Activated CD8-positive, alpha-beta memory T cell treated with anti-CD3 and anti-CD28 coated beads for 4 hours (primary cell): Measurements from ENCODE around the gene CCDC150.
"Not testable (repeated sequence)": the region's sequence is repeated elsewhere in the genome, so short reads cannot be mapped to it uniquely, and the experiment has no call there.

Experiments
- DNase-seq, 2 donors: peaks; one replicate each; pipeline ENCODE4 v3.0.0-alpha.2; 2020; ENCODE audit warnings: low read depth in 2 of 2

Gene CCDC150

DNA sequence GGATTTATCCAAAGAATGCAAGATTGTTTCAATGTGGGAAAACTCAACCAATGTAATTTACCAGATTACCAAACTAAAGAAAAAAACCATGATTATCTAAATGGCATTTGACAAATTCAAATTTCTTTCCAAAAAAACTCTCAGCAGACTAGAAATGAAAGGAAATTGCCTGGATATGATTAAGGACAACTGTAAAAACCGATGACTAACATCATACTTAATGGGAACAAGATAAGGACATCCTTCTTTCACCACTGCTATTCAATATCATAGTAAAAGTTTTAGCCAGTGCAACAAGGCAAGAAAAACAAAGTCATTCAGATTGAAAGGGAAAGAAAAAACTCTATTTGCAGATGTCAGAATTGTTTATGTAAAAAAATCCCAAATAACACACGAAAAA, 4.4 kb upstream of the CCDC150 start:
- DNase-seq, result no peak

GRCh38 chr2:196638765-196639164, 750 bp upstream of the CCDC150 start:
- no peak for DNase-seq

DNA sequence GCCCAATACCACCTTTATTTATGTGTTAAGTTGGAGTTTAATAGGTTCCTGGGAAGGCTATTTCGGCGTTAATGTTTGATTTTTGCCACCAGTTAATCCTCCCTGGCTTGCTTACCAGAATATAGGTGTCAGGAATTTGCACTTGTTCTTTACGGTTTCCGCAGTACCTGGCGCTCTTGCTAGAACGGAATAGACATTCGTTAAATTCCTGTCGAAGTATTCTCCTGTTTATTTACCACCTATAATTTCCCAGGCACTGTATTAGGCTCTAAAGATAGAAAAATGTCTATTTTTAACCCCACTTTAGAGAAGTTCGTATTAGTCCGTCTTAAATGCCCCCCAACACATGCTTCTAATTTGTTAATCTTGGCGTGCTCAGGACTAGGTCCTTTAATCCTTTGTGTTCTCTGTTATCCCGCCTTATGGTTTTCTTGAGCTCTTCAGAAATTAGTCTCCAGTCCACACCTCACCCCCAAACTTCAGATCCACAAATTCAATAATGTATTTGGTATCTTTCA, 575 bp downstream of the CCDC150 start:
- DNase-seq, result no peak

- no peak for DNase-seq
These were observed 9.7 kb downstream of the CCDC150 start for GRCh38 chr2:196649202-196649601.

DNA sequence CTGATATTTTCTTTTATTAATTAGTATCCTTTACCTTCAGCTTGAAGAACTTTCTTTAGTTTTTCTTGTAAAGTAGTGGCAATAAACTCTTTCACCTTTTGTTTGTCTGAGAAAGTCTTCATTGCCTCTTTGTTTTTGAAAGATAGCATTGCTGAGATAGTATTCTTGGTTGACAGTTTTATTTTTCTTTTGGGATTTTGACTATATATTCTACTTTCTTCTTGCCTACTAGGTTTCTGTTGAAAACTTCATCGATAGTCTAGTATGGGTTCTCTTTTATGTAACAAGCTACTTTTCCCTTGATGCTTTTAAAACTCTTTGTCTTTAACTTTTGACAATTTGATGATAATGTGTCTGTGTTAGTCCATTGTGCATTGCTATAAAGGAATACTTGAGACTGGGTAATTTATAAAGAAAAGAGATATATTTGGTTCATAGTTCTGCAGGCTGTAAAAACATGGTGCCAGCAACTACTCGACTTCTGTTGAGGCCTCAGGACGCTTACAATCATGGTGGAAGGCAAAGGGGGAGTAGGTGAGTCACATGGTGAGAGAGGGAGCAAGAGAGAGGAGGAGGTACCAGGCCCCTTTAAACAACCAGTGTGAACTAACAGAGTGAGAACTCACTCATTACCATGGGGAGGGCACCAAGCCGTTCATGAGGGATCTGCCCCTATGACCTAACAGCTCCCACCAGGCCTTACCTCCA, 12.0 kb downstream of the CCDC150 start:
- DNase-seq, result no peak

DNA sequence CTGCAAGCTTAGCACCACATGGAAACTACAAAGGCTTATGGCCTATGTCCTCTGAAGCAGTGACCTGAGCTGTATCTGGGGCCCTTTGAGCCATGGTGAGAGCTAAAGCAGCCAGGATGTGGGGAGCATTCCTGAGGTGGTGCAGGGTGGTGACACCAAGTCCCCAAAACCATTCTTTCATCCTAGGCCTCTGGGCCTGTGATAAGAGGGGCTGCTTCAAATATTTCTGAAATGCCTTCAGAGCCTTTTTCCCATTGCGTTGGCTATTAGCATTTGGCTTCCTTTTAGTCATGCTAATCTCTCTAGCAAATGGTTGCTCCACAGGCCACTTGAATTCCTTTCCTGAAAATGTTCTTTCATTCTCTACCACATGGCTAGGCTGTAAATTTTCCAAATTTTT, 13.4 kb downstream of the CCDC150 start:
- DNase-seq, result no peak

DNA sequence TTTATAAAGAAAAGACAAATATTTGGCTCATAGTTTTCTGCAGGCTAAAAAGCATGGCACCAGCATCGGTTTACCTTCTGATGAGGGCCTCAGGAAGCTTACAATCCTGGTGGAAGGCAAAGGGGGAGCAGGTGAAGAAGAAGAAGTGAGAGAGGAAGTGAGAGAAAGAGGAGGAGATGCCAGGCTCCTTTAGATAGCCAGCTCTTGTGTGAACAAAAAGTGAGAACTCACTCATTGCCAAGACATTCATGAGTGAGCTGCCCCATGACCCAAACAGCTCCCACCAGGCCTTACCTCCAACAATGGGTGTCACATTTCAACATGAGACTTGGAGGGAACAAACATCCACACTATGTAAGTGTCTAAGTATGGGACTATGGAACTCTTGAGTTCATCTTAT, 14.3 kb downstream of the CCDC150 start:
- DNase-seq, result no peak

DNA sequence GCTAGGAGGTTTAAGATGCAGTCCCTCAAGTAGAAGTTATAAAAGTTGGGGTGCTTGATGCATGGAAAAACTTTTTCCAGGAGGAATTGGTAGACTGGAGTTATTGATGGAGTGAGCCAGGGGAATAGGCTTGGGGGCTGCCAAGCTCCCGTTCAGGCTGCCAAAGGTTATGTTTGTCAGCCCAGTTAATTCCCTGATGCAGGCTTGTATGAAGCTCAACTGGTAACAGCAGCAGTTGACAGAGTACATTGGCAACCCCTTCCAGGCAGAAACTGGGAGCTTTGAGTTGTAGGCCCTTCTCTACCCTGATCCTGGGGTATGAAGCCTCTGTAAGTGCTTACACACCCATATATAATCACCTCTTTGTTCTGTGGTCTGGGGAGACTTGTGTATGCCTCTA, 16.2 kb downstream of the CCDC150 start:
- DNase-seq, result no peak

GRCh38 chr2:196657333-196657732, 17.8 kb downstream of the CCDC150 start:
- no peak for DNase-seq

- no peak for DNase-seq
These were observed 20.3 kb downstream of the CCDC150 start for GRCh38 chr2:196659844-196660243.

- DNase-seq, result no peak
These were observed 20.7 kb downstream of the CCDC150 start for GRCh38 chr2:196660244-196660643.

DNA sequence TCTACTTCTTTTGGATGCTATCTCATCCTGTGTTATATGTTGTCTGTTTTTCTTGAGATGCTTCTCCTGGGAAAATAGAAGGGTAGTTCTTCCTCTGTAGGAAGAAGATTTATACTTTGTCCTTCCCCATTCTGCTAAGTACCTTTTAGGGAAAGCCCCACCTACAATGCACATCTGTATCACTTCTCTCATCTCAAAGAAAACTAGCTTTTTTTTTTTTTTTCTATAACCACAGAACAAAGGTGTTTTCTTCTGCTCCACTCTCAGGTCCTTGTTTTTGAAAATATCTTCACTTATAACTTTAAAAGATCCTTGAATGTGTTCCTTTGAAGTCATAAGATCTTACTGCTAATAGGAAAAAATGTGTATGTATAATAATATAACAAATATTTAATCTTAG, 30.8 kb downstream of the CCDC150 start:
- no peak for DNase-seq

DNA sequence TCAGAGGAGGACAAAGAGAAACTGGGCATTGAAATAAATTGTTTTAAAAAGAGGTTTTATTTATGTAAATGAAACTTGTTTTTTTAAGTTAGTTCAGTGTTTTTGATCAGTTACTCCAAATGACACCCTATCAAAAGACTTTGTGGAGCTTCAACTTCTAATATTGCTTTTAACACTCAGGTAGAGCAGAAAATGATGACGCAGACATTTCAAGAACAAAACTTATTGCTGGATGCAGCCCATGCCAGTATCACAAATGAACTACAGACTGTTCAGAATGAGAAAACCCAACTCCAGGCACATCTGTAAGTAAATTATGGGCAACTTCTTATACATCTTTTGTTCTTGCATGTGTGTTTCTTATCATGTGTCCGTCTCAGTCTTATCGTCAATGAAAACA, 36.4 kb downstream of the CCDC150 start:
- no peak for DNase-seq

DNA sequence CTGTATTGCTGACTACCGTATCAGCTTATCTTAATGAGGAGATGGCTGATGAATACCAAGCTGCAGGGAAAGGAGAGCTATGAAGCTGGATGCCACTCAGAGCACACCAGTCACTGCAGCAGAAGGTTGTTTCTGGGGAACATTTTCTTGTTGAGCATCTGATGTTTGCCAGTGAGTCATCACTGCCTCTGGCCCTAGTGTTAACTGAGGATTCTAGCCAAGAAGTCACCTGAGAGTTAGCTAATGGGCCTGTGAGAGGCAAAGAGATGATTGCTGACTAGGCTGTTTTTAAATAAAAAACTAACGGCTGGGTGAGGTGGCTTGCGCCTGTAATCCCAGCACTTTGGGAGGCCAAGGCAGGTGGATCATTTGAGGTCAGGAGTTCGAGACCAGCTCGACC, 37.9 kb downstream of the CCDC150 start:
- DNase-seq, result no peak

DNA sequence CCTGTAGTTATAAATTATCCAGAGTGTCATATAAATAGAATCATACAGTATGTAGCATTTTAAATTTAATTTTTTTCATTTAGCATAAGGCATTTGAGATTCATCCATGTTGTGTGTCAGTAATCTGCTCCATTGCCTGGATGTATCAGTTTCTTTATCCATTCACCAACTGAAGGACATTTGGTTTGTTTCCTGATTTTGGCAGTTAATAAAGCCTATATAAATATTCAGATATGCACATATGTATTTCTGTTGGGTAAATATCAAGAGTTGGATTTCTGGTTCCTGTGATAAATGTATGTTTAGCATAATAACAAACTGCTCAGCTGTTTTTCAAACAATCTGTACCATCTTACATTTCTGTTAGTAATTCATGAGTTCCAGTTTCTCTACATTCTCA, 39.9 kb downstream of the CCDC150 start:
- no peak for DNase-seq

GRCh38 chr2:196681510-196681909, 42.0 kb downstream of the CCDC150 start:
- DNase-seq, result no peak

DNA sequence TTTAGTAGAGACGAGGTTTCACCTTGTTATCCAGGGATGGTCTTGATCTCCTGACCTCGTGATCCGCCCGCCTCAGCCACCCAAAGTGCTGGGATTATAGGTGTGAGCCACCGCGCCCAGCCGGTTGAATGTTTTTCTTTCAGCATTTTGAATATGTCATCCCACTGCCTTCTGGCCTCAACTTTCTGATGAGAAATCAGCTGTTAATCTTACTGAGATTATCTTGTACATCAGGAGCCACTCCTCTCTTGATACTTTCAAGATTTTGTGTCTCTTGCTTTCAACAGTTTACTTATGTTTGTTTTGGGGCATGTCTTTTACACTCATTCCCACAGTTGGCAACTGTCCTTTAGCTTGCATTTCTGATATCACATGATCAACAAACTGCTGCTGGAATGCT, 46.3 kb downstream of the CCDC150 start:
- DNase-seq, result no peak

DNA sequence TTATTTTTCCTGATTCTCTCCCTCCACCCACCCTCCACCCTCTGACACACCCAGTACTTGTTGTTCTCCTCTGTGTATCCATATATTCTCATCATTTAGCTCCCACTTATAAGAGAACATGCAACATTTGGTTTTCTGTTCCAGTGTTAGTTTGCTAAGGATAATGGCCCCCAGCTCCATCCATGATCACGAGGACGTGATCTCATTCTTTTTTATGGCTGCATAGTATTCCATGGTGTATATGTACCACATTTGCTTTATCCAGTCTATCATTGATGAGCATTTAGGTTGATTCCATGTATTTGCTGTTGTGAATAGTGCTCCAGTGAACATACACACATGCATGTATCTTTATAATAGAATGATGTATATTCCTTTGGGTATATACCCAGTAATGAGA, 47.2 kb downstream of the CCDC150 start:
- DNase-seq, result not testable (repeated sequence)

- DNase-seq, result no peak
These were observed 57.0 kb downstream of the CCDC150 start for GRCh38 chr2:196696423-196697079.

DNA sequence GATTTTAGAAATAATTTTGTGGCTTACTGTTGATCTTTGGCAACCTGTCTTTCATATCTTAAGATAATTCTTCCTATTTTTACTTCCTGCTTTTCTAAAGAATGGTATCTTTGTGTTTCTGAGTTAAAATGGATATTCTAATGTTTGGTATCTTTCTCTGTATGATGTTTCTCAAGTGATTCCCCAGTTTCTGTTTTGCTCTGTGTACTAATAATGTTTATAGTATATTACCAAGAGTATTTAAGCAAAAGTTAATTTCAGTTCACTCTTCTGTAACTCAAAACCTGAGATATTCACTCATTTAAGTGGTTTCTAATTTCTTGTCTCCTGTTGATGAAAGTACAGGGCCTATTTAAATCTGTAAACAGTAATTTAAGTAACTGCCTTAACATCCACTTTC, 58.3 kb downstream of the CCDC150 start:
- DNase-seq, result no peak

DNA sequence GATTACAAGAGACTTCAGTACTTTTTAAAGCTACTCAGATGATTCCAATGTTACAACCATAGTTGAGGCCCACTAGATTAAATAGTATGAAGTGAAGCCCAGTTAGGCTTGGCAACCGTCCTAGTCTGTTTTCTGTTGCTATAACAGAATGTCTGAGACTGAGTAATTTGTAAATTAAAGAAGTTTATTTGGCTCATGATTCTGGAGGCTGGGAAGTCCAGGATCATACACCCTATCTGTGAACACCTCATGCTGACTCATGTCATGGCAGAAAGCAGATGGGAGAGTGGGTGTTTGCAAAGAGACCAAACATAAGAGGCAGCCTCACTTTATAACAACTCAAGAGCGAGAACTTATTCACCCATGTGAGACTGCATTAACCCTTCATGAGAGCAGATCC, 63.1 kb downstream of the CCDC150 start:
- DNase-seq, result no peak

GRCh38 chr2:196703695-196704094, 64.2 kb downstream of the CCDC150 start:
- no peak for DNase-seq

DNA sequence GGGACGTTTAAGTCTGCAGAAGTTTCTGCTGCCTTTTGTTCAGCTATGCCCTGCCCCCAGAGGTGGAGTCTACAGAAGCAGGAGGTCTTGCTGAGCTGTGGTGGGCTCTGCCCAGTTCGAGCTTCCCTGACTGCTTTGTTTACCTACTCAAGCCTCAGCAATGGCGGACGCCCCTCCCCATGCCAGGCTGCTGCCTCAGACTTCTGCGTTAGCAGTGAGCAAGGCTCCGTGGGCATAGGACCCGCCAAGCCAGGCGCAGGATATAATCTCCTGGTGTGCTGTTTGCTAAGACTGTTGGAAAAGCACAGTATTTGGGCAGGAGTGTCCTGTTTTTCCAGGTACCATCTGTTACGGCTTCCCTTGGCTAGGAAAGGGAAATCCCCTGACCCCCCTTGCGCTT, 70.5 kb downstream of the CCDC150 start:
- not testable (repeated sequence) for DNase-seq

- DNase-seq, result no peak
These were observed 72.1 kb downstream of the CCDC150 start for GRCh38 chr2:196711625-196712024.
